Stimulated activated CD8-positive, alpha-beta memory T cell treated with anti-CD3 and anti-CD28 coated beads, Interleukin-15, amount 100 ng/mL, for 4 hours (primary cell): ENCODE results near the gene DNER.
"Not testable (repeated sequence)": the region's sequence is repeated elsewhere in the genome, so short reads cannot be mapped to it uniquely, and the experiment has no call there.

Experiments used
- DNase-seq, 2 donors: peaks; one replicate each; pipeline ENCODE4 v3.0.0-alpha.2; 2020; ENCODE audit warnings: low read depth in 2 of 2

The DNER gene

DNA sequence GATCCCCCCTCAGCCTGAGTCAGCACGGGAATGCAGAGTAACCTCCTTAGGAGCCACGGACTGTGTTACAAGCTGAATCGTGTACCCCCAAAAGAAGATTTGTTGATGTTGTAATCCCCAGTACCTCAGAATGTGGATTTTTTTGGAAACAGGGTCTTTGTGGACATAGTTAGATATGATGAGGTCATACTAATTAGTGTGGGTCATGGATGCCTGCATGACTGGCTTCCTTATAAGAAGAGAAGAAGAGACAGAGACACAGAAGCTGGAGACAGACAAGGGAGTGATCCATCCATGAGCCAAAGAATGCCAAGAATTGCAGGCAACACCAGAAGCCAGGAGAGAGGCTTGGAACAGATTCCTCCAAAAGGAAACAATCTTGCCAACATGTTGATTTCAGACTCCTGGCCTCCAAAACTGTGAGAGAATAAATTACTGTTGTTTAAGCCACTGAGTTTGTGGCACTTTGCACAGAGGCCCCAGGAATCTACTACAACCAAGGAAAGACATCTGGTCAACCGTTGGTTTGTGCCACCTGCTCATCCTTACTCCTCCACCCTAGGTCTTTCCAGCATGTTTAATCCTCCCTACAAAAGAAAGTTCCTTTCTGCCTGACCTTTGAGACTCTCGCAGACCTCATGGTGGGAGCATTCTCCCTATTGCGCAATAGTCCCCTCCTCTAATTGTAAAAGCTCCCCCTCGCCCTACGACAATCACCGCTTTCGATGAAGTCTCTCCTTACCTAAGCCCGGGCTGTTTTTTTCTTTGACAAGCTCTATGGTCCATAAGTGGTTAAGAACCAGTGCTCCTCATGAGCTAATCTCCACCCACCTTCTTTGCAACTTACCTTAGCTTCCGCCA lies 91.6 kb downstream of the DNER start:
- no peak for DNase-seq

DNA sequence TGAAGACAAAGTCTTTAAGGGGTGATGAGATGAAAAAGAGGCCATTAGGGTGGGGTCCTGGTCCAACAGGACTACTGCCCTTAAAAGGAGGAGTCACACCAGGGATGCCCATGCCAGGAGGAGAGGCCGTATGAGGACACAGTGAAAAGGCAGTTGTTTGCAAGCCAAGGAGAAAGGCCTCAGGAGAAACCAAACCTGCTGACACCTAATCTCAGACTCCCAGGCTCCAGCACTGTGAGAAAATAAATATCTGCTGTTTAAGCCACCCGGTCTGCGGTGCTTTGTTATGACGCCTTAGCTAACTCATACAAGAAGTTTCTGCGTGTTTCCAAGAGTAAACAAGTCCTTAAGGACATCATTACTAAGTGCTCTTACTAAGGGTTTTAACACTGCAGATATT lies 93.6 kb downstream of the DNER start:
- no peak for DNase-seq

DNA sequence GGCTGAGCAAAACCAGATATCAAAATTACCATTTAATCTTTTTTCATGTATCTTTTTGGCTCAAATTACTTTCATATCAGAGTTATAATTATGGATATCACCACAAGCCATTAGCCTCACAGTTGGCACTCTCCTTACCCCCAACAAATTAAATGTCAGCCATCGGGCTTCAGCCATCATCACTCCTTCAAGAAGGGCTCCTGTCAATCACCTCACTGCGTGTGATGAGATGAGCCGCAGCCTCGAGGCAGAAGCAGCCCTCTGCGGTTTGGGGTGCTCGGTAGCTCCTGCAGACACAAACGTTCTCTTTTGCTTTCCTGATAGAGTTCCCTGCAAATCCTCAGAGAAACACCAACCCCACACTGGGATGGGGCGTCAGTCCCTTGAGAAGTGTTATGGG lies 94.1 kb downstream of the DNER start:
- no peak for DNase-seq

DNA sequence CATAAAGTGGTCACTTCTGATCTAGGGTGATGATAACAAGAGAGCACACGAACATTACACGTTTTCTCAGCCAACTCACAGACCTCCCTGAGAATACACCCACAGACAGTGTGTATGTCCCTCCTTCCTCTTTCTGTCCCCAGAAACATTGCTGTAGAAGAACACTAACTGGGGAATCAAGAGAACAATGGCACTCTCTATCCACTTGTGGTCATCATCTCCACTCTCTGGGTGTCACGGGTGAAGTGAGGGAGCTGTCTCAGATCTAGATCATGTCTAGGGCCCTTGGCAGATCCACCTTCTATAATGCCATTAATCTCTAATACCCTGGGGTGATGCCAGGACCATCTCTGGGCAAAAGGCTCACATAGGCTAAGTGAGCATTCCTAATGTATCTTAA lies 97.9 kb downstream of the DNER start:
- no peak for DNase-seq

DNA sequence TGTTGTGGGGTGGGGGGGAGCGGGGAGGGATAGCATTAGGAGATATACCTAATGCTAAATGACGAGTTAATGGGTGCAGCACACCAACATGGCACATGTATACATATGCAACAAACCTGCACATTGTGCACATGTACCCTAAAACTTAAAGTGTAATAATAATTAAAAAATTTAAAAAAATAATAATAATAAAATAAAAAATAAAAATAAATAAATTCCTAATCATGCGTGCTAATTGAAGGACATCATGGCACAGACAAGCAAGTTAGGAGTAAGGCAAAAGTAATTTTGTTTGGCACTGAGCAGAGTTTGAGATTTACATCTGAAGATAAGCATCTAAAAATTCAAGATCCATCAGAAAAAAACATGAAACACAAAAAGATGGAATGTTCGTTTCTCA lies 100.3 kb downstream of the DNER start:
- not testable (repeated sequence) for DNase-seq

DNA sequence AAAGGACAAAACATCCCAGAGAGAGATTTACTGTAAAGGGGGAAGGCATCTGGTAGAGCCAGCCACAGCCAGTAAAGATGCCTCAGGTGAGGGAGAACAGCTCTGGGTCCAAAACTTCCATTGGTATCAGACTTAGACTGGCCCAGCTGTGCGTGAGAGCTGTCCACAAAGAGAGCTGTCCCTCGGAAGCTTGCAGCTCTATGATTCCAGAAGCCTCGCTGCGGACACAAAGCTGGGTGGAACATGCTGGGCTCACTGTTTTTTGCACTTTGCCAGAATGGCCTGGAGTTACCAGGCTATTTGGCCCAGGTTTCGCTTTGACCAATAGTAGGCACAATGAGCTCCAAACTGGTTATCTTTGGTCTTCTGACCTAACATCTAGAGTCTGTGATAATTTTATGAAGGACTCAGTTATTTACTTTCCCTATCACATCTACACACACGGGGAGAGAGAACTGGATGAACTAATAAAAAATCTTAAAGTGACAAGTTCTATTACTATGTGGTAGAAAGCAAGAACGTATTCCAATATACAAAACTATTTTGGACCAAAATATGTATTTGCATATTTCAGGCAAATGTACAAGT lies 101.9 kb downstream of the DNER start:
- DNase-seq, result no peak

DNA sequence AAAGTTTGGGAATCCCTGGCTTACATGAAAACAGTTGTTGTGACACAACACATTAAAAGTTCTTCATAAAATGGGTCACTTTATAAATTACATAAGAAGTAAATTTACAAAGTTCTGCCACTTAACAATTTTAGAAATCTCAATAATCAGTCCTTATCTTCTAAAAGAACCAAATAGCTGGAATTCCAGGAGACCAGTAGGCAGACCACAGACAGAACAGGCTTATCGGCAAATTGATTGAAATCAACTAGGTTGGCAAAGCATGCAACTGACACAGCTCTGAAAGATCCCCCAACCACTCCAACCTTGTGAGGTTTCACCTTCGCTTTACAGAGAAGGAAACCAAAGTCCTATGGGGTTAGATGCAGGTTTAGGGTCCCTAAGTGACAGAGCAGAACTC lies 103.0 kb downstream of the DNER start:
- DNase-seq, result no peak

DNA sequence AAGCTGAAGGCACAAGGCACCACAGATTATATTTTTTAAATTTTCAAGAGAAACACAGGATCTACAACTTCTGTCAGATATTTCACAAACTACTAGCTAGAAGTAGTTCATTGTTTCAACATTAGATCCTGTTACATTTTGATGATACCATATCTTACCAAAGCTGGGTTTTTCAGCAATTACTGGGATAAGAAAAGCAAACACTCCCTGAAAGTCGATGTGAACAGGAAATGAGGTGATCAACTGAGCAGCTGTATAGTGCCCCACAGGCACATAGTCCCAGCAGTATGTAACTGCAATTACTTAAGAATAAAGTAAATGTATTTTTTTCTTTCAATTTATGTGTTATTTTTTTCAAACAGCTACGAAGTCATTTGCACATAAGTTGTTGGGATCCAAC lies 103.5 kb downstream of the DNER start:
- no peak for DNase-seq

DNA sequence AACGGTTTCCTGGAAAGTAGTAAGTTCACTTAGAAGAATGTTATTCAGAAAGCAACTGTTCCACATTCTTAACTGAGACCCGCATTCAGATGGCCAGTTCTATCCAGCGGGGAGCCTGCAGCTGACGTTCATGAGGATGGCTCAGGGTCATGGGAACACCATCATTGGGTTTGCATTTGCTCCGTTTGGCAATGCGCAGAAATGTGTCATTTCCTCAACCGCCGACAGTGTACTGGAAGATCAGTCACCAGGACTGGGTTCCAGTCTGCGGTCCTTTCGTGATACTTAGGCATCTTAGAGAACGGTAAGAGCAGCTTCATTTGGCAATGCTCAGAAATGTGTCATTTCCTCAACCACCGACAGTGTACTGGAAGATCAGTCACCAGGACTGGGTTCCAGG lies 104.0 kb downstream of the DNER start:
- no peak for DNase-seq

DNA sequence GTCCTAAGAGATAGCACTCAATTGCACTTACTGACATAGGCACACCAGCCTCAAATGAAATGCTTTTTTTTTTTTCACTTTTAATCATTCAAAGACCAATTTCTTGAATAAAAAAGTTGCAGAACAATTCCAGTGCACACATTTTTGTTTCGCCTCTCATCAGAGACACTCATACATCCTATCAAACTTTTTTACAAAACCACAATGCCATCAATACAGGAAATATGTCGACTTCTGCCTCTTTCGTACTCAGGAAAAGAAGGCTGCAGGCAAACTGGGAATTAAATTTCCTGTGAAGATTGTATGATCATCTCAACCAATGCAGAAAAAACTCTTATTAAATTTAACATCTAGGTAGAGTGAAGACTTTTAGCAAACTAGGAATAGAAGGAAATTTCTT lies 112.4 kb downstream of the DNER start:
- DNase-seq, result no peak

DNA sequence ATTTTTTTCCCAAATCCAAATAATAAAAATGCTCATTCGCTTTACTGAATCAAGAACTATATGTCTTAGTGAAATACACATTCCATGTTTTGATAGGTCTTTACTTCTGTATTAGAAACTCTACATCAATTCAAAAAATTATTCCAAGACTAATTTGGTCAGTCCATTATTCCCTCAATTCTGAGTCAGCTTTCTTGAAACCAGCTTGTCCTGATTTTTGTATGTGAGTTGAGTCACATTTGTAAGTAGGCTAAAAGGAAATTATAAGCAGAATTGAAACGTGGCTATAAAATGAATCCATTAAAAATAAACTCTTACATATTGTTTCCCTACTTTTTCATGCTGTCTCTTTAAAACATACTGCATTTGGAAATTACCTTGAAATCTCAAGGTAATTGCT lies 113.0 kb downstream of the DNER start:
- no peak for DNase-seq

DNA sequence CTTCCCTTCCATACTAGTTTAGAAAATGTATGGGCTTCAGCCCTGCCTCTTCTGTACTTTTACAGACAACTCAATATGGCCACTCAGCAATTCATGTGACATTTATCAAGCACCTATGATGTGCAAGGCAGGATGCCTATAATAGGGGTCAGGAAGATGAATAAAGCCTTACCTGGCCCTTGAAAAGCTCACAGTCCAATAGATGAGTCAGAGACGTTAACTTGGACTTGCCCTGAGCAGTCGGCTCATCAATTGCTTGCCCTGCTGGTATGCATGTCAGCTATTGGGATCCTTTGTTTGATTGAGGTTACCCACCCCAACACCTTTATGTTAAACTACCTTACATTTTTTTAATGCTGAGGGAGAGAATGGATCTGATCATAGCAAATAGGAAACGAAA lies 116.1 kb downstream of the DNER start:
- DNase-seq, result no peak

DNA sequence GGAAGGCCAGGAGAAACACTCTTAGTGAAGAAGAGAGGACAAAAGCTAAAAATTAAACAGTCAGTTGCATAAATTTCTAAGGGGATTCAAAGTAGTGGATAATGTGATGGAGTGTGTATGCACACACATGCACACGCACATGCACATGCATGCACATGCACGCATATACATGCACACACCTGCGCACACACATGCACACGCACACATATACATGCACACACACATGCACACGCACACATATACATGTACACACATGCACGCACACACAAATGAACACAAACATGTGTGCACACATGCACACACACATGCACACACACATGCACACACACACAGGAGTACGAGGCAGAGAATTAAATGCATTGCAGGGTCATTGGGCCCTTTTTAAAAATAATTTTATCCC lies 117.6 kb downstream of the DNER start:
- DNase-seq, result no peak

DNA sequence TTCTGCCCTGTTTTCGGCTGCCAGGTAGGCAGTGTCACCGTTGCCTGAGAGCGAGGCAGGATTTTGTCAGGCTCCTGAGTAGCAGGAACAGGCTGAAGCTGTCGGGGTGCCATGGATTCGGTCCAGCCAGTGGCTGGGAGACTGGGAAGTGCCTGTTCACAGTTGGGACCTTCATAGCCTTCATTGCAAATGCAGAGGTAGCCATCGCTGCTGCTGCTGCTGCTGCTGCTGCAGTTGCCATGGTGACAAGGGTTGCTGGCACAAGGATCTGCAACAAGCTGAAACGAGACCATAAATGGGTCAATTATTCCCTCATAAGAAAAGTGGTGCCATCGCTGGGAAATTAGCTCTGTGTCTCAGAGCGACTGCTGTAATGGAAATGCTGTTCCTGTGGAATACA lies 122.7 kb downstream of the DNER start:
- DNase-seq, result no peak

DNA sequence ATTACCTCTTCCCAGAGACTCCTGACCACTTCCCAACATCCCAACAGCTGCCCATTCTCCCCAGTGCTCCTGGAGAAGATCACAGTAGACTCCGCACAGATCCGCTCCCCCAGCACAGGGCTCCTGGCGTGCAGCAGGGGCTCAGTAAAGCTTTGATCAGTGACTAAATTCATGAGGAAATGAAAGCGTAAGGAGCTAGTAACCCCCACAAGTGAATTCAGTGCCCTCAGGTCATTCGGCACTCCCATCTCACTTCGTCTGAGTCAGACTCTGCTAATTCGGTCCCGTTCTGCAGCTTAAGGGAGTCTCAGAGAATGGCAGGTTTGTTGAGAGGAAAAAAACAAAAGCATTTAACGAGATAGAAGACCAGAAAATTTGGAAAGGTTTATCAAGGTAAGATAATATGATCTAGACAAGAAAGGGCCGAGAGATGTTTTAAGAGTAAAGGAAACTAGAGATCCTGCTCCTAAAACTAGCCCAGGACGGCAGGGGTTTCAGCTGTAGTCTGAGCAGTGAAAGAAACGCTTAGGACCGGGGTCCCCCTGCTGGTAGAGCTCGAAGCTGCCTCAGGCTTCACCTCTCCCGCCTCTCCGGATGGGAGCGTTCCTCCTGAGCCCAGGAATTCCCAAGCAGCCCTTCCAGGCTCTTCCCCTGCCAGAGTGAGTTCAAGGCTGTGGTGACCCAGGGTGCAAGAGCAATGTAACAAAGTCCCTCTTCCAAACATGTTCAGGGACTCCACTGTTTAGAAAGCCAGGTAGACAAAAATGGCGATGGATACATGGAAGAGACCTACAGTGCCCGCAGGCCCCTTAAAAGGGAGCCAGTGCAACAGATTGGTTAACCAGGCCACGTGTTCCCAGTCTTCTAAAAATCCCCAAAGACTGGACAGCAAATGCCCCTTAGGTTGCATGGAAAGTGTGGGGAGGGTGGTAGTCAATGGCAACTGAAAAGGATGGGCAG lies 127.3 kb downstream of the DNER start:
- no peak for DNase-seq

DNA sequence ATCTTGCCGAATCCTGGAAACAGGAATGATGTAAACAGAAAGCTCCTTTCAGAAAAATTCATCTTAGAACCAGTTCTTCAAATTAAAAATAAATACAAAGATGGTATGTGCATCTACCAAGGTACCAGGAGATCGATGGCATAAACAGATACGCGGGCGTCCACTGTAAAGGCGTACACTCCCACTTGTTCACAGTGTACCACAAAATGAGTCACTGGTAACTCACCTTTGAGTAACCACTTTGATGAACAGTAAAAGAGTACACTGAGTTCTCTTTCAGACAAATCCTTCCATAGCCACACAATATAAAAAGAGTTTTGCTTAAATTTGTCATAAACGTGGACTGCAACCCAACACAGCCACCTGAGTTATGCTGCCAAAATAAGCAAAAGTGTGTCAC lies 128.3 kb downstream of the DNER start:
- DNase-seq, result no peak

DNA sequence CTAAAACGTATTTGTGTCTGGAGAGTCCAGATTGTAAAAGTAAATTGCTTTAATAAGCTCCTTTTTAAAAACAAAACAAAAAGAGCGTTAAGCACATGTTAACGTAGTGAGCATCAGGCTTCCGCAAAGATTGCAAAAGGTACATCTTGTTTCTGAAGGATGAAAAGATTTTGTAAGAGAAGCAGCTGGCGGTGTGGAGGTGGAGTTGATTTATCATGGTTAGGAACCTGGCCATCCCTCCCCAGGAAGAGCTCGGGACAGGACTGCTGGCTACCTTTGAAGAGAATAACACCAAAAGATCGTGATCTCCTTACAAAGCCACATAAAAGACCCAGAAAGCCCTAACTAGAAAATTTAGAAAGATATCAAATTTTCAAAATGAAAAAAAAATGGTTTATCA lies 132.2 kb downstream of the DNER start:
- DNase-seq, result no peak

DNA sequence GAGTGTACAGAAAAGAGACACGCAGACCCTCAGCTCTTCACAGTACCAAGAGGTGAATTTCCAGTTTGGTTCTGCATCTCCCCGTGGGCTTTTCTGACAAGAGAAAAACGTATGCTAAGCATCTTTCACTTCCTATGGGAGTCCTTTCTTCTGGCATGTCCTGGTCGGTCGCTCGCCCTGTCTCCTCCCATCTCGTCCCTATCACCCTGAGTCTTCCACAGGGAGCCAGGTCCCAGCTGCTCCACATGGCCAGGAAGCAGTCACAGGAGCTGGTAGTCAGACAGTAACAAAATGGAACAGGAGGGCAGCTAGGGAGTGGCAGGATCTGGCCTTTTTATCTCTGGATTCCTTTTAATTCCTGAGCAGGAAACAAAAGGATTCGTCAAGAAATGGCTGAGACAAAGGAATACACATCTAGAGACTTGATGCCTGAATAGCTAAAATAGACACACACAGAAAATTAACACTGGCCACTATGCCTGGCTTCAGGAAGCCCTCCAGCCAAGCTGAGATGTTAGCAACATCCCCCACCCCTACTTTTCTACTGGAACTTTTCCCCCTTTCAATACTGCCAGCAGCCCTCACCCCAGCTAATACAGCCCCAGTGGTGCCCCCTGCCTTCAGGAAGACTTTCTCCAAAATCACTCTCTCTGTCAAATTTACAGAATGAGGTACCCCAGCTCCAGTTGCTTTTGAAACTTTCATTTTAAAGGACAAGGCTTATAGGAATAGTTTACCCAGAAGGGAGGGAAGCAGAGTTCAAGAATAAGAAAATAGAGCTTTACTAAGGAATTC lies 136.1 kb downstream of the DNER start:
- DNase-seq, result no peak

DNA sequence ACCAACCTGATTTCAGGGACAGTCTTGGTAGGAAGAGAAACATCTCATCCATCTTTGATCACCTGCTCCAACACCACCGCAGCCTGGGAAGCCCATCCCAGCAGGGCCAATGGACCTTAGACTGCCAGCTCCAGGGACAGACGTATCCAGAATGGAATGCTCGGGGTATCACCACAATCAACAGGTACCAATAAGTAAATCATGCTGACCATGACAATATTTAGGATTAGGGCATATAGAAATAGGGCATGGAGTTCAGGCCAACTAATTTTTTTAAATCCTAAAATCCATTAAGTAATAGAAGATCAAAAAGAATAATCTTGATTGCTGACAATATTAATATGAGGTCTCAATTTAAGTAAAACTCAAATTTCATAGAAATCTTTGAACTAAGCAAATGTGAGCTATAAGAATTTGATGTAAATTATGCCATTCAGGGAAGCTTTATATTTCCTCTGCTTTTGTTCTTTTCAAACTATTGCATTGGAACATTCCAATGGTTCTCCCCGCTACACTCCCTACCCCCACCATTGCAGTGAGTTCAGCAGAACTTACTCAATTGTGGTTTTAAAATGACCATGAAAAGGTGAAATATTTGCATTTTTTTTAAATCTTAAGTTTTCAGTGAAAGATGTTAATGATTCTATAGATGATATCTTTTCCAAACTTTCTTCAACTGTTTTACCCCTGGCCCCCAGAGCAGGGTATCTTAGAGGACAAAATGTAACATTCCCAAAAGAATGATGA lies 138.6 kb downstream of the DNER start:
- DNase-seq, result no peak

DNA sequence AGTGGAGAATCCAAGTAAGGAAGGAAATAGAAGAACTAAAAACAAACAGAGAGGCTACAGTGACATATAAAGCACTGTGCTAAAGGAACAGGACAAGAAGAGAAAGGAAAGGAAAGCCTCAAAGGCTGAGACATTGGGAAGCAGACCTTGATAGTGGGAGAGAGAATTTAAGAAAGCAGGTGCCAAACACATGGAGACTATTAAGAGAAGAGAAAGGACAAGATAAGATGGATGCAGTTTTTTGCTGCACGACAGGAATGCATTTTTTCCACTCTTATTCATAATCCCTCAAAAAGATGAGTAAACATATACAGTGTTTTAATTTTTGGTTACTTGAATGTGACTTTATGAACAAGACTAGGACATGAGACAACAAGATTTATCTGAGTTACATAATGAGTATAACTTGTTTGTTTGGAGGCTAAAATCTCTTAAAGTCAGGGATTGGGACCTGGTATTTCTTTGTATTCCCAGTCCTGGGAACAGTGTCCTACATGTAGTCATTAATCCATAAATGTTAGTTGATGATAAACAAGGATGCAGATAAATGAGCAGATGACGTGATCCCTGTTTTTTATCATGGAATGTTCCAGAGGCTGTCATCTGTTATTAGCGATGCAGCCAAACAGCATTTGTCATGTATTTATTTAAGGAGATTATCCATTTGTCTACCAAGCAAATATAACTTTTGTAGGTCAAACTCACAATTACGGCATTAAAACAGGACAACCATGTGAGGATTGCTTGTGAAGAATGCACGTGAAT lies 141.7 kb downstream of the DNER start:
- no peak for DNase-seq
